Liver (tissue), 3 donors: ENCODE data around the gene LDLRAD4.

Source experiments
- CTCF ChIP-seq: fragments of 150-350 bp; IDR thresholded peaks from 2 replicates; pipeline ENCODE4 v1.5.1; 2017; ENCODE audit warnings: improper control_type of control experiment, low read depth, low read length; ENCODE audit not compliant: missing input control
- FOXA1 ChIP-seq: IDR thresholded peaks from 2 replicates; pipeline ENCODE4 v1.6.1; 2016; ENCODE audit warnings: antibody characterized with exemption
- TAF1 ChIP-seq: conservative IDR thresholded peaks from 2 replicates; pipeline ENCODE4 v1.6.1; 2016; ENCODE audit warnings: antibody characterized with exemption, mild to moderate bottlenecking
- ZBTB33 ChIP-seq: IDR thresholded peaks from 2 replicates; pipeline ENCODE4 v1.6.1; 2016; ENCODE audit warnings: antibody characterized with exemption
- donor health status: healthy.
- donor health status: healthy.

GRCh38 chr18:13286456-13287125, 68.0 kb downstream of the LDLRAD4 start:
- TF ChIP-seq TAF1 (no peak), CTCF (no peak), FOXA1 (no peak), ZBTB33 (no peak)
